HCT116 (cell line): ENCODE data around the gene NDUFA7. TPM values are rescaled to one million over a fixed set of nuclear protein-coding genes. Genes with fewer than 3 reads are reported as not detected.

Experiments
- ATAC-seq: fragments of 200-7000 bp; cut with Tn5 transposase; 2 replicates; pipeline ENCODE4 v1.9.1; 2020; ENCODE audit warnings: mild to moderate bottlenecking, moderate library complexity
- BruUV-seq: library from RNA; stranded (reverse); fragments of 400-500 nt; replicated peaks from 2 replicates; lab custom pipeline; 2021; lab: Mats Ljungman, UMichigan
- CTCF ChIA-PET: fragments of 300-600 bp; sonication (Branson Sonifier 250); formaldehyde crosslinking; loops from one replicate; lab custom pipeline; 2021; ENCODE audit warnings: antibody characterized with exemption; lab: Charles Lee
- POLR2A ChIA-PET: fragments of 300-600, 350-600 bp; sonication (Branson Sonifier 250); formaldehyde crosslinking; loops from one replicate; lab custom pipeline; 2021; ENCODE audit warnings: antibody characterized with exemption; lab: Charles Lee
- RAD21 ChIA-PET, 2 experiments: fragments of 300-600 bp; sonication (Branson Sonifier 250); formaldehyde crosslinking; loops; one replicate each; lab custom pipeline; 2023; ENCODE audit warnings: low total read pairs in 2 of 2; ENCODE audit not compliant: uncharacterized antibody in 2 of 2, unreplicated experiment in 2 of 2, low non-redundant PET in 1 of 2; lab: Charles Lee
- DNase-seq: peaks from one replicate; pipeline ENCODE4 v3.0.0-alpha.2; 2010; ENCODE audit warnings: low read depth, low spot score
- H2AFZ ChIP-seq: fragments of 200-600 bp; shearing (Covaris generic), sonication (generic); 2 replicates; pipeline ENCODE4 v1.6.1; 2017; ENCODE audit warnings: low read depth, mixed run types, mixed read lengths, antibody characterized with exemption, low read length; ENCODE audit not compliant: poor library complexity, severe bottlenecking
- H3K27ac ChIP-seq: 2 replicates; pipeline ENCODE4 v1.5.1; 2012; ENCODE audit warnings: low read depth, low read length
- H3K27me3 ChIP-seq: fragments of 200-600 bp; sonication (generic); 2 replicates; pipeline ENCODE4 v1.6.1; 2016; ENCODE audit warnings: mixed run types, low read length, mixed read lengths; ENCODE audit not compliant: insufficient read depth
- H3K36me3 ChIP-seq, 2 experiments: fragments of 200-500 bp in 1 of 2; fragments of 200-600 bp in 1 of 2; sonication (Bioruptor generic) in 1 of 2; sonication (generic) in 1 of 2; 2 replicates each; pipeline versions ENCODE4 v1.5.1 to v1.6.1; 2014 to 2016; ENCODE audit warnings: low read length in 2 of 2, inconsistent platforms in 1 of 2, mixed read lengths in 1 of 2, mixed run types in 1 of 2; ENCODE audit not compliant: insufficient read depth in 2 of 2, control insufficient read depth in 1 of 2
- H3K4me1 ChIP-seq, 2 experiments: fragments of 200-600 bp in 1 of 2; sonication (generic) in 1 of 2; 2 replicates each; pipeline versions ENCODE4 v1.5.1 to v1.6.1; 2012 to 2017; ENCODE audit warnings: low read length in 2 of 2, inconsistent platforms in 1 of 2, mild to moderate bottlenecking in 1 of 2, mixed read lengths in 1 of 2, mixed run types in 1 of 2, moderate library complexity in 1 of 2; ENCODE audit not compliant: insufficient read depth in 2 of 2, control insufficient read depth in 1 of 2
- H3K4me2 ChIP-seq: fragments of 200-600 bp; sonication (generic); 2 replicates; pipeline ENCODE4 v1.6.1; 2017; ENCODE audit warnings: mixed run types, low read length, mixed read lengths
- H3K4me3 ChIP-seq, 2 experiments: fragments of 200-600 bp in 1 of 2; sonication (generic) in 1 of 2; replicated peaks in 1 of 2; 2 replicates each; pipeline ENCODE4 v1.5.1; 2011 to 2016; ENCODE audit warnings: low read length in 2 of 2, control low read depth in 1 of 2, low read depth in 1 of 2, mild to moderate bottlenecking in 1 of 2, mixed read lengths in 1 of 2, mixed run types in 1 of 2
- H3K79me2 ChIP-seq: fragments of 200-600 bp; sonication (generic); 2 replicates; pipeline ENCODE4 v1.6.1; 2017; ENCODE audit warnings: mild to moderate bottlenecking, mixed run types, low read length, moderate library complexity, mixed read lengths; ENCODE audit not compliant: insufficient read depth
- H3K9ac ChIP-seq: fragments of 200-600 bp; sonication (generic); 2 replicates; pipeline ENCODE4 v1.6.1; 2016; ENCODE audit warnings: low read length, mixed read lengths
- H3K9me2 ChIP-seq: fragments of 200-600 bp; sonication (generic), shearing (Covaris generic); 2 replicates; pipeline ENCODE4 v1.6.1; 2017; ENCODE audit warnings: mixed run types, mild to moderate bottlenecking, moderate library complexity; ENCODE audit not compliant: insufficient read depth
- H3K9me3 ChIP-seq, 2 experiments: fragments of 200-500 bp in 1 of 2; fragments of 200-600 bp in 1 of 2; sonication (Bioruptor generic) in 1 of 2; sonication (generic) in 1 of 2; 2 replicates each; pipeline ENCODE4 v1.6.1; 2014 to 2017; ENCODE audit warnings: low read length in 2 of 2, mixed read lengths in 2 of 2, inconsistent platforms in 1 of 2, low read depth in 1 of 2, mild to moderate bottlenecking in 1 of 2, mixed run types in 1 of 2, moderate library complexity in 1 of 2; ENCODE audit not compliant: control insufficient read depth in 1 of 2, insufficient read depth in 1 of 2
- H4K20me1 ChIP-seq: fragments of 200-600 bp; sonication (generic), shearing (Covaris generic); 2 replicates; pipeline ENCODE4 v1.6.1; 2017; ENCODE audit warnings: mixed run types, mild to moderate bottlenecking, moderate library complexity; ENCODE audit not compliant: insufficient read depth
- ATF3 ChIP-seq: IDR thresholded peaks from 2 replicates; pipeline ENCODE4 v1.6.1; 2012
- CBX3 ChIP-seq: IDR thresholded peaks from 2 replicates; pipeline ENCODE4 v1.6.1; 2012; ENCODE audit warnings: low read depth
- CEBPB ChIP-seq: IDR thresholded peaks from 2 replicates; pipeline ENCODE4 v1.6.1; 2012; ENCODE audit warnings: low read depth
- EGR1 ChIP-seq: IDR thresholded peaks from 2 replicates; pipeline ENCODE4 v1.6.1; 2012; ENCODE audit warnings: low read depth
- EZH2 ChIP-seq: fragments of 200-600 bp; sonication (generic); IDR thresholded peaks from 2 replicates; pipeline ENCODE4 v1.6.1; 2017; ENCODE audit warnings: antibody characterized with exemption, mixed run types
- FOSL1 ChIP-seq: IDR thresholded peaks from 2 replicates; pipeline ENCODE4 v1.6.1; 2012; ENCODE audit warnings: low read depth
- JUND ChIP-seq: IDR thresholded peaks from 2 replicates; pipeline ENCODE4 v1.6.1; 2012
- POLR2A ChIP-seq: IDR thresholded peaks from 2 replicates; pipeline ENCODE4 v1.7.0; 2011; ENCODE audit warnings: borderline replicate concordance; ENCODE audit not compliant: insufficient read depth, insufficient read length; ENCODE audit errors: extremely low read depth
- POLR2AphosphoS5 ChIP-seq: IDR thresholded peaks from 2 replicates; pipeline ENCODE4 v1.6.1; 2011; ENCODE audit warnings: mild to moderate bottlenecking, low read depth, low read length, moderate library complexity
- RAD21 ChIP-seq: IDR thresholded peaks from 2 replicates; pipeline ENCODE4 v1.6.1; 2012; ENCODE audit warnings: low read depth, mild to moderate bottlenecking
- REST ChIP-seq: IDR thresholded peaks from 2 replicates; pipeline ENCODE4 v1.6.1; 2012; ENCODE audit warnings: low read depth
- SIN3A ChIP-seq: IDR thresholded peaks from 2 replicates; pipeline ENCODE4 v1.6.1; 2012; ENCODE audit warnings: low read depth
- SP1 ChIP-seq: IDR thresholded peaks from 2 replicates; pipeline ENCODE4 v1.6.1; 2012; ENCODE audit warnings: low read depth
- SRF ChIP-seq: IDR thresholded peaks from 2 replicates; pipeline ENCODE4 v1.6.1; 2012; ENCODE audit warnings: low read depth
- TCF7L2 ChIP-seq: IDR thresholded peaks from 2 replicates; pipeline ENCODE4 v1.7.0; 2011; ENCODE audit warnings: borderline replicate concordance, inconsistent platforms; ENCODE audit not compliant: insufficient read depth, insufficient read length; ENCODE audit errors: extremely low read depth
- YY1 ChIP-seq: IDR thresholded peaks from 2 replicates; pipeline ENCODE4 v1.6.1; 2011; ENCODE audit warnings: low read length, low read depth, moderate library complexity, mild to moderate bottlenecking; ENCODE audit not compliant: insufficient replicate concordance; ENCODE audit errors: extremely low read depth
- ZBTB33 ChIP-seq: IDR thresholded peaks from 2 replicates; pipeline ENCODE4 v1.6.1; 2011; ENCODE audit warnings: mild to moderate bottlenecking, low read length, moderate library complexity; ENCODE audit not compliant: insufficient replicate concordance; ENCODE audit errors: extremely low read depth
- ZNF274 ChIP-seq: fragments of 200-500 bp; sonication (Bioruptor generic); IDR thresholded peaks from 2 replicates; pipeline ENCODE4 v1.6.1; 2014; ENCODE audit warnings: mild to moderate bottlenecking, low read depth, low read length, inconsistent platforms
- intact Hi-C: fragments of 100-400 bp; cut with micrococcal nuclease; formaldehyde crosslinking; loops from 2 replicates; pipeline ENCODE4 v1.10.0; 2022
- total RNA-seq: library from RNA; stranded (reverse); gene quantifications from one replicate; pipeline ENCODE4 v1.2.1, GENCODE V29; 2021; ENCODE audit not compliant: unreplicated experiment

Gene NDUFA7
- total RNA-seq, 1 experiment from 2014 or later: 86.9 TPM

GRCh38 chr19:8316351-8317125, 4.6 kb downstream of the NDUFA7 start:
- ChIA-PET CTCF (no interaction called here), POLR2A (no interaction called here), RAD21 (interaction anchor here in 1 of 2 experiments (1.1 kb wide), 1 partner anchor 19 kb away, joined by 3 read pairs; no protein-coding TSS in a partner anchor)
- no peak overlapping the region for H2AFZ ChIP-seq
- H3K9ac ChIP-seq: no peak overlapping the region
- no TSS peak for BruUV-seq
- no peak overlapping the region for H3K27ac ChIP-seq
- H3K4me2 ChIP-seq: no peak overlapping the region
- no peaks in the 10 kb centered on the region for H3K9me3 ChIP-seq
- peaks cover 44% of the 10 kb centered on the region for H3K79me2 ChIP-seq
- intact Hi-C loops: no loop called here
- no peaks in the 10 kb centered on the region for H3K27me3 ChIP-seq
- ATAC-seq (no peak), DNase-seq (no peak)
- H3K4me3 ChIP-seq: no peak overlapping the region
- H3K9me2 ChIP-seq: no peaks in the 10 kb centered on the region
- H3K4me1 ChIP-seq: peaks cover 4 to 15% of the 10 kb centered on the region in 2 experiments; a peak in 3 of 4 replicates
- H4K20me1 ChIP-seq: no peaks in the 10 kb centered on the region
- TF ChIP-seq EGR1: no peak
- no peak for TF ChIP-seq CBX3
- no peak for TF ChIP-seq JUND
- no peak for TF ChIP-seq SP1
- no peak for TF ChIP-seq SIN3A
- no peak for TF ChIP-seq POLR2AphosphoS5
- TF ChIP-seq RAD21: no peak
- no peak for TF ChIP-seq TCF7L2
- TF ChIP-seq ATF3: no peak
- no peak for TF ChIP-seq CEBPB
- no peak for TF ChIP-seq REST
- no peak for TF ChIP-seq EZH2
- no peak for TF ChIP-seq YY1
- no peak for TF ChIP-seq SRF
- no peak for TF ChIP-seq POLR2A
- no peak for TF ChIP-seq ZBTB33
- no peak for TF ChIP-seq ZNF274
- no peak for TF ChIP-seq FOSL1
- peaks cover 14 to 33% of the 10 kb centered on the region in 2 experiments; a peak in 3 of 4 replicates for H3K36me3 ChIP-seq
